ENCODE data around the gene KCNQ5.
"Not testable (repeated sequence)": the region's sequence is repeated elsewhere in the genome, so short reads cannot be mapped to it uniquely, and the experiment has no call there.

Gene KCNQ5

DNA sequence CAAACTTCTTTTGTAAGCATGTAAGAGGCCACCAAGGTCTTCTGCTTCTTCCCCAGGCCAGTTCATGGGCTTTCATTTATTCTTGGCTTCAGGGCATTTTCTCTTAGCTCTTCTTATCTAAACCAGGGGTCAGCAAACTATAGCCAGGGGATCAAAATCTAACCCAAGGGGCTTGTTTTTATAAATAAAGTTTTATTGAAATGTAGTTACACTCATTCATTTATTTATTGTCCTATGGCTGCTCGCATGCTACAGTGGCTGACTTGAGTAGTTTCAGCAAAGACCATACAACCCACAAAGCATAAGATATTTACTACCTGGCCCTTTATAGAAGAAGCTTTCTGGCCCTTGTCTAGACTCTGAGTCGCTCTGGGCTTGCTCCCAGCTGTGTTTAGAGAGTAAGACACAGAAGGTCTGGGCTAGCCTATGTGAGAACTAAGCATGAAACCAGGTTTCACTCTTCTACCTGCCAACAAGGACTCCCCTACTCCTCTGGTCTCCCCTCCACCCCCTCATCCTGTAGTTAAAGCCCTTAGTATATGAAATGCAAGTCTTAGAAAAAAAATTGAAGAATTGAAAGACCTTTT is 560.2 kb downstream of the KCNQ5 start:
- TF ChIP-seq, protein P1, sequence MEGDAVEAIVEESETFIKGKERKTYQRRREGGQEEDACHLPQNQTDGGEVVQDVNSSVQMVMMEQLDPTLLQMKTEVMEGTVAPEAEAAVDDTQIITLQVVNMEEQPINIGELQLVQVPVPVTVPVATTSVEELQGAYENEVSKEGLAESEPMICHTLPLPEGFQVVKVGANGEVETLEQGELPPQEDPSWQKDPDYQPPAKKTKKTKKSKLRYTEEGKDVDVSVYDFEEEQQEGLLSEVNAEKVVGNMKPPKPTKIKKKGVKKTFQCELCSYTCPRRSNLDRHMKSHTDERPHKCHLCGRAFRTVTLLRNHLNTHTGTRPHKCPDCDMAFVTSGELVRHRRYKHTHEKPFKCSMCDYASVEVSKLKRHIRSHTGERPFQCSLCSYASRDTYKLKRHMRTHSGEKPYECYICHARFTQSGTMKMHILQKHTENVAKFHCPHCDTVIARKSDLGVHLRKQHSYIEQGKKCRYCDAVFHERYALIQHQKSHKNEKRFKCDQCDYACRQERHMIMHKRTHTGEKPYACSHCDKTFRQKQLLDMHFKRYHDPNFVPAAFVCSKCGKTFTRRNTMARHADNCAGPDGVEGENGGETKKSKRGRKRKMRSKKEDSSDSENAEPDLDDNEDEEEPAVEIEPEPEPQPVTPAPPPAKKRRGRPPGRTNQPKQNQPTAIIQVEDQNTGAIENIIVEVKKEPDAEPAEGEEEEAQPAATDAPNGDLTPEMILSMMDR (IDR thresholded peaks at IDR 0.05), result no peak
- DNase-seq, result no peak
- Histone ChIP-seq H3K36me3 (no peaks in the 10 kb centered on the region), H3K4me1 (no peaks in the 10 kb centered on the region), H3K9me3 (no peaks in the 10 kb centered on the region), H3K4me3 (no peak overlapping the region), H3K27ac (no peak overlapping the region), H3K27me3 (no peaks in the 10 kb centered on the region)
- intact Hi-C loops (cut with DNase I; ENCODE audit: low total_unique reads), result loop anchor here (10.0 kb wide), 1 partner anchor 767 kb away; no protein-coding TSS in a partner anchor

DNA sequence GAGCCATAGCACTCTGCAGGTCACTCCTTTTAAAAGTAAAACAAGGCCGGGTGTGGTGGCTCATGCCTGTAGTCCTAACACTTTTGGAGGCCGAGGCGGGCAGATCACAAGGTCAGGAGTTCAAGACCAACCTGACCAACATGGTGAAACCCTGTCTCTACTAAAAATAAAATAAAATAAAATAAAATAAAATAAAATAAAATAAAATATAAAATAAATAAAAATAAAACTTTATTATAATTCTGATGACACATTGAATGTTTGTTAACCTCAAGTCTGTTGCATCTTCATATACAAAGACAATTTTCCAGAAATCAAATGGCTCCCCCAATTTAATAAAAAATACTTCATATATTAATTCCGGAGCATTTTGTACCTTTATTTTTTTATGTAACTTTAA is 571.4 kb downstream of the KCNQ5 start:
- DNase-seq; H3K27me3 ChIP-seq; H3K4me1 ChIP-seq; H3K4me3 ChIP-seq; H3K36me3 ChIP-seq; H3K27ac ChIP-seq; H3K9me3 ChIP-seq; intact Hi-C loops (cut with DNase I; ENCODE audit: low total_unique reads): not testable (repeated sequence)

DNA sequence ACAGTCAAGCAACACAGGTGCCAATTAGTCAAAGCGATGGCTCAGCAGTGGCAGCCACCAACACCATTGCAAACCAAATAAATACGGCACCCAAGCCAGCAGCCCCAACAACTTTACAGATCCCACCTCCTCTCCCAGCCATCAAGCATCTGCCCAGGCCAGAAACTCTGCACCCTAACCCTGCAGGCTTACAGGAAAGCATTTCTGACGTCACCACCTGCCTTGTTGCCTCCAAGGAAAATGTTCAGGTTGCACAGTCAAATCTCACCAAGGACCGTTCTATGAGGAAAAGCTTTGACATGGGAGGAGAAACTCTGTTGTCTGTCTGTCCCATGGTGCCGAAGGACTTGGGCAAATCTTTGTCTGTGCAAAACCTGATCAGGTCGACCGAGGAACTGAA is 572.9 kb downstream of the KCNQ5 start:
- TF ChIP-seq, protein P1 (IDR thresholded peaks at IDR 0.05), result no peak
- H3K4me3 ChIP-seq, result no peak overlapping the region
- H3K27me3 ChIP-seq, result no peaks in the 10 kb centered on the region
- no peak for DNase-seq
- no peak overlapping the region for H3K27ac ChIP-seq
- no peaks in the 10 kb centered on the region for H3K9me3 ChIP-seq
- intact Hi-C loops (cut with DNase I; ENCODE audit: low total_unique reads), result no loop called here
- no peaks in the 10 kb centered on the region for H3K36me3 ChIP-seq
- no peaks in the 10 kb centered on the region for H3K4me1 ChIP-seq

DNA sequence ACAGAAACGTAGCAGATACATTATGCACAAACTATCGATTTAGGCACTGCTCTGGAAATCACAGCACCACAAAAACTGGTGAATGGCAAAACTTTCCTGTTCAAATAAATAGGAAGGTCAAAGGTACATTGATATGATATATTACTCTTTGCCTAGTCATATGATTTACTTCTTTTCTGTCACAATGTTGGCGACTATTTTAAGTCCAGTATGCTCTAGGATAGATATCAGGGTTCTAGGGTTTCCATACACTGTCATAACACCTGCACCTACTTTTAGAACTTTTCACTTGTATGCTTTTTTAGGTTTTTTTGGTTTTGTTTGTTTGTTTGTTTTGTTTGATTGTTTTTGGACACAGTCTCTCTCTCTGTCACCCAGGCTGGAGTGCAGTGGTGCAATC is 578.4 kb downstream of the KCNQ5 start:
- H3K4me1 ChIP-seq, result no peaks in the 10 kb centered on the region
- intact Hi-C loops (cut with DNase I; ENCODE audit: low total_unique reads), result no loop called here
- no peaks in the 10 kb centered on the region for H3K27me3 ChIP-seq
- H3K9me3 ChIP-seq, result no peaks in the 10 kb centered on the region
- H3K27ac ChIP-seq, result no peak overlapping the region
- no peak overlapping the region for H3K4me3 ChIP-seq
- H3K36me3 ChIP-seq, result no peaks in the 10 kb centered on the region
- TF ChIP-seq, protein P1 (IDR thresholded peaks at IDR 0.05), result no peak
- DNase-seq, result no peak

DNA sequence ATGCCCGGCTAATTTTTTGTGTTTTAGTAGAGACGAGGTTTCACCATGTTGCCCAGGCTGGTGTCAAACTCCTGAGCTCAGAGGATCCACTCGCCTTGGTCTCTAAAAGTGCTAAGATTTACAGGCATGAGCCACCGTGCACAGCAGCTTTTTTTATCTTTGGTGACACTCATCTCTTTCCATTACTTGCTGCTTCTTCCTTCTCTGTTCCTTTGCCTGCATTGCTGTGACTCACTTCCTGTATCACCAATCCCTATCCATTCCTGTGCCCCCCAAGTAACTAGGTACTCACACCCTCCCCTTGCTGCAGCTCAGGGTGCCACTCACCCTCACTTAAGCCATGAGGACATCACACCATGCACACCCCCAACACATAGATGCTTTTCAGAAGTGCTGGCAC is 578.9 kb downstream of the KCNQ5 start:
- TF ChIP-seq, protein P1 (IDR thresholded peaks at IDR 0.05), result no peak
- Histone ChIP-seq H3K27me3 (no peaks in the 10 kb centered on the region), H3K36me3 (no peaks in the 10 kb centered on the region), H3K4me1 (no peaks in the 10 kb centered on the region), H3K4me3 (no peak overlapping the region), H3K9me3 (no peaks in the 10 kb centered on the region), H3K27ac (no peak overlapping the region)
- DNase-seq, result no peak
- intact Hi-C loops (cut with DNase I; ENCODE audit: low total_unique reads), result no loop called here

DNA sequence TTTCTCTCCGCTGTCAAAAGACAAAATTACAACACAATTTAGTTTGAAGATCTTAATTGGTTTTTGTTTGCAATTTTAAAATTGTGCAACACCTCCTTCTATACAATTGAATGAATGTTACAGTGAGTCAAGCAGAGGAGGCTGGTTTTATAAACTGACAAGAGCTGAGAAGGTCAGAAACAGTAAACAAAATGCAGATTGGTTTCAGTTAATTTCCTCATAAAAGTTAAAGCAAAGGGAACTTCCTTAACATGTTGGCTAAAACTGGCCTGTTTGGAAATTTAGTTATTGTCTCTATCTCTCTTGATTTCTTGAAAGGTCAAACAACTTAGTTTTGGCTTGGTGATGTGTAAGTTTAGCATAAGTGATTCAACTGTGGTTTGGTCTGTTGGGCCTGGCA is 581.2 kb downstream of the KCNQ5 start:
- DNase-seq, result no peak
- intact Hi-C loops (cut with DNase I; ENCODE audit: low total_unique reads), result no loop called here
- TF ChIP-seq, protein P1 (IDR thresholded peaks at IDR 0.05), result no peak

More for the DNA sequence above, 581.2 kb downstream of the KCNQ5 start:
- no peaks in the 10 kb centered on the region for H3K36me3 ChIP-seq
- H3K27ac ChIP-seq, result no peak overlapping the region
- H3K9me3 ChIP-seq, result no peaks in the 10 kb centered on the region
- no peaks in the 10 kb centered on the region for H3K27me3 ChIP-seq
- H3K4me1 ChIP-seq, result no peaks in the 10 kb centered on the region
- H3K4me3 ChIP-seq, result no peak overlapping the region
